ENCODE results near the gene RCC2.
A peak's percentile ranks its signal among the peaks of the same experiment; 100 is the strongest.
"Not testable (repeated sequence)": the region's sequence is repeated elsewhere in the genome, so short reads cannot be mapped to it uniquely, and the experiment has no call there.

Gene RCC2

DNA sequence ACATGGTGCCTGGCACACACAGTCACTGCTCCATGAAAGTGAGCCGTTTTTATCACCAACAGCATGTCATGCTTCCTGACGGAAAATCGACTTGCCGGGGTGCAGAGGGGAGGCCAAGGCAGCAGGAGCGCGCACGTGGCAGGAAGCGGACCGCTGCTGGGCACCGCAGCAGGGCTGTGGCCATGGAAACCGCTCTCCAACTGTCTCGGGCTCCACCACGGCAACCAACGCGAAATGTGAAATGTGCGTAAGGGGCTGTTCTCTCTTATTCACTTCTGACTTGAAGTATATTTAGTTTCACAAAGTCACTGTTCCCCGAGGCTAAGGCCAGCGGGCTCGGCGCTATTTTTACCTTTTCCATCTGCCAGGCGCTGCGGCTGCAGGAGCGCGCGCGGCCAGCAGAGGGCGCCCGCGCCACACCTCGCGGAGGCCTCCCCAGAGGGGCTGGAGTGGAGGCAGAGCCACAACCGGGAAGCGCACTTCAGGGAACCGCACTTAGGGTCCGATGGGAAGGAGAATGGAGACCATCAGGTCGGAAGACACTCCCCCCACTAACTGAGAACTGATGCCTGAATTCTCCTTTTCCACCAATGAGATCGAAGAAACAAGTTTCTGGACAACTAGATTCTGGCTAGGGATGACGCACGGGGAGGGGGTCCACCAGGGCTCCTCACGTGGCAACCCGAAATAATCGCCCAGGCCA, 19.7 kb downstream of the RCC2 start:
- peak; percentile 63 for DNase-seq (ENCODE audit: low read depth)

- no peak for DNase-seq (ENCODE audit: low read depth)
Observed at GRCh38 chr1:17416389-17416788, 23.1 kb downstream of the RCC2 start.

- no peak for DNase-seq (ENCODE audit: low read depth)
Observed at GRCh38 chr1:17414022-17414421, 25.5 kb downstream of the RCC2 start.

- no peak for DNase-seq (ENCODE audit: low read depth)
Observed at GRCh38 chr1:17412093-17412870, 27.2 kb downstream of the RCC2 start.

DNA sequence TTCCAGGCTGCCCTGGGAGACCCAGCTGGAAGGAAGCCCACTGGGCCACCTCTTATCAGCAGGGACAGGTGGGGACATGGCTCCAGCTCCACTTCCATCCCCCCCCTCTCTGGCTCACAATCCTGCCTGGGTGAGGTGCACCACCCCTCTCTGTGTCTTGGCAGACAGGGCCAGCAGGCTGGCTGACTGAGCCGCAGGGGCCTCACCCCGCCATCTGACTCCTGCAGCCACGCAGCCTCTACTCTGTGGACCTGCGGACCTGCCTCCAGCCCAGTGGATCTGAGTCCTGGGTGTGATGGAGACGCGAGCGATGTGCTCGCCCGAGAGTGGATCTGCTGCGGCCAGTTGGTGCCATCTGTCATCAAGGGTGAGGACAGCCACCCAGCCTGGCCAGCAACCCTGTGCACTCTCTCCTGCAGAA, 30.1 kb downstream of the RCC2 start:
- DNase-seq (ENCODE audit: low read depth): no peak

DNA sequence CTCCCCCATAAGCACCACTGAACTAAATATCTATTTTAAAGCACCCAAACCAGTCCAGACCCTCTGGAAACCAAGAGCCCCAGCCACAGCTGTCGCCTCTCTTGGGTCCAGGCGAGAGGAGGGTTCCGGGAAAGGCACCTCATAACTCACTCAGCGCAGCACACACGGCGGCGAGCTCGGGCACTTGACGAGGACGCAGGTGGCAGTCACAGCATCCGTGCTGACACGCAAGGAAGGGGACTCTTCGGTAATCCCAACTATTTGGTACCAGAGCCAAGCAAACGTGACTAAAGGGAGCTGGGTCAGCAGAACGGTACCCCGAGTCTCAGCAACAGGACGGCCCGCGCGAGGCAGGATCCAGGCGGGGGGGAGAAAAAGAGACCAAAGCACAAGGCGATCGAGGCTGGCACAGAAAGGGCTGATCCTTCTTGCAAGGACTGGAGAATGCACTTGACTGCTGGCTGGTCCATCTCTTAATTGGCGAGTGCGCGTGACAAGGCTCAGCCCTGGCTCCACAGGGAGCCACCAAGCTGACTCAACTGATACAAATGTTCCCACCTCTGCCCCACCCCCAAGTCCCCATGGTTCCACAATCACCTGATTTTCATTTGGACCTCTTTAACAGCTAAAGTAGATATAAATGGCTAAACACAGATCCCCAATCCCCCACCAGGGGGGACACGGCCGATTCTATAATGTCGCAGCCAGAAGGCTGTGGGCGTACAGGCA, 31.5 kb downstream of the RCC2 start:
- not testable (repeated sequence) for DNase-seq (ENCODE audit: low read depth)

GRCh38 chr1:17406760-17407475, 32.6 kb downstream of the RCC2 start:
- not testable (repeated sequence) for DNase-seq (ENCODE audit: low read depth)

GRCh38 chr1:17405898-17406759, 33.3 kb downstream of the RCC2 start:
- peak; percentile 20 for DNase-seq (ENCODE audit: low read depth)

DNA sequence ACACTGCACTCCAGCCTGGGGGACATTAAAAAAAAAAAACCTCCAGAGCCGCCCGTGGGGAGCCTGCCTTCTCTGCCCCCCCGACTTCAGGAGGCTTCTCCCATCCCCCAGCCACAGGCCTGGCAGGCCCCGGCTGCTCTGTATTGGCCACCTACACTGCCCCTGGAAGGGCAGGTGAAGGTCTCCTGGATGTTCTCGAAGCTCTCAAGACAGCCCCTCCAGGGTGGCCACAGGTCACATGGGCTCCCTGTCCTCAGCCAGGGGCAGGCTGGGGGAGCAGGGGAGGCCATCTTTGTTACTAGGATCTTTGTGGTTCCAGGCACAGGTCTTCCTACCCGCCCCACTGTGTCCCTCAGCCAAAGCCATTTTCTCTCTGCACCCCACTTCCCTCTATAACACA, 34.7 kb downstream of the RCC2 start:
- no peak for DNase-seq (ENCODE audit: low read depth)

GRCh38 chr1:17404034-17404684, 35.3 kb downstream of the RCC2 start:
- no peak for DNase-seq (ENCODE audit: low read depth)

DNA sequence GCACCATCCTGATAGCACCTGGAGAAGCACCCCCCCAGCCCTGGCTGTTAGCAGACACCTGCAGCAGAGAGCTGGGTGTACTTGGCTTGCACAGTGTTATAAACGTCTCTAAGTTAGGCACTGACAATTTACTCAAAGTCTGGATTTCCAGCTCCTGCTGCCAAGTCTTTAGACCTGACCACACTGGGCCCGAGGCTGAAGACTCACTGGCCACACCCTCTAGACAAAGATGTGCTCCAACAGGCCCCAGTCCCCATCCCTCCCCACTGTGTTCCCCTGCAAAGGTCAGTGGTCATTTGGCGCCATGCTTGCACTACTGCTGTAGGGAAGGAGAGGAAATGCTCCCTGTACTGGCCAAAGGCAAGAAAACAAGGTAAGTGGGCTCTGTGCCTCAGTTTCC, 36.4 kb downstream of the RCC2 start:
- no peak for DNase-seq (ENCODE audit: low read depth)

DNA sequence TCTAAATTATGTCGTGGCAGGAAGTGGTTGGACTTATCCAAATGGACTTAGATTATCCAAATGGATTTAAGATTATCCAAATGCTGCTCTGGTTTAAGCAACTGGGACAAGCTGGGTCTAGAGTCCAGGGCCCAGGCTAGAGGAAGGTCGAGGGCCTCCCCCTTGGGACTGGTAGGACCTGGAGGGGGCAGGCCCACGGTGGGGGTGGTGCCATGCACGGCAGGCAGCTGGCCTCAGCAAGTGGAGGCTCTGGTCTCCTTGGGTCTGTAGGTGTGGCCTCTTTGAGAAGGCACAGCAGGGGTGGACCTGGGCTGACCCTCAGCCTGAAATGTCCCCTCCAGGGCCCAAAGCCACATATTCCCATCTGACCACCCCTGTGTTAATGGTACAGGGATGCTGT, 37.6 kb downstream of the RCC2 start:
- no peak for DNase-seq (ENCODE audit: low read depth)

GRCh38 chr1:17400725-17401341, 38.6 kb downstream of the RCC2 start:
- DNase-seq (ENCODE audit: low read depth): no peak

GRCh38 chr1:17397910-17398695, 41.4 kb downstream of the RCC2 start:
- DNase-seq (ENCODE audit: low read depth): no peak

GRCh38 chr1:17393230-17393629, 46.2 kb downstream of the RCC2 start:
- DNase-seq (ENCODE audit: low read depth): no peak

DNA sequence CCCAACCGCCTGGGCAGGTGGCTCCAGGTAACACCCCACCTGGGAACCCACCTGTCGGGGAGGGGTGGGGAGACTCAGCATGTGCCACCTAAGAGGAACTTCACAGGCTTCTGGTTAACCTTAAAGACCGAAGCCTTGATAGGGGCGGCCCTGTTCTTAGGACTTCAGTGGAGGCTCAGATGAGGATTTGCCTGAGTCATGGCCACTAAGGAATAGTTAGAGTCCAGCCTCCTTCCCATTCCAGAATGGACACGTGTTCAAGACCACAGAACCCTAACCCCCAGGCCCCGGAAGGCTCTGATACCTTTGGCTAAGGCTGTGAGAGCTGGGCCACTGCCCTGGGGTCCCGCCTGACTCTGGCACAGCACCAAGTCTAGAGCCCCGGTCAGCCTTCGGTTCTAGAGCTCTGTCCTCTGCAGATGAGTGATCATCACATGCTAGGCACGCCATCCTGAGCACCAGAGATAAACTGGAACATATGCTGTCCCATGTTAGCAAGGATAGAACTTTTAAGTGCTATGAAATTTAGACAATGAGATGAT, 47.2 kb downstream of the RCC2 start:
- no peak for DNase-seq (ENCODE audit: low read depth)

DNA sequence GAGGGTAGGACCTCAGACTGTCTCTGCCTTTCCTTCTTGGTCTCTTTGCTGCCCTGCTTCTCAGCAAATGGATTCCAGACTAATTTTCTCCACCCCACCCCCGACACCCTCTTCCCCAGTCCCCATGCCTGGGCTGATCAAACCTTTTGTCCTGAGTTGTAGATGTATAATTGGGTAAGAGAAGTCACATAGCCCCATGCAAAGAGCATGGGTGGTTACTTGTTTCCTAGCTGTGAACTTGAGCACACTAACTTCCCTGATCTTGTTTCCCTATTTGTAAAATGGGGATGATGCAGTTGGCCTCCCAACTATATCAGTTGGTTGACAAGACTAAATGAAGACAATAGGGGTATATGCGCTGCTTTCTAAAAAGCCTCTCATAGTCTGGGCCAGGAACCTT, 58.3 kb downstream of the RCC2 start:
- no peak for DNase-seq (ENCODE audit: low read depth)

- DNase-seq (ENCODE audit: low read depth): no peak
Observed at GRCh38 chr1:17377325-17377953, 62.0 kb downstream of the RCC2 start.

GRCh38 chr1:17375651-17376050, 63.8 kb downstream of the RCC2 start:
- no peak for DNase-seq (ENCODE audit: low read depth)

Measured in activated T-cell treated with anti-CD3 and anti-CD28 coated beads for 1 hour (primary cell).